Mesendoderm (in vitro differentiated cells): ENCODE results near the gene ARHGAP1.

Experiments used
- DNase-seq: peaks from one replicate; pipeline ENCODE4 v3.0.0; 2013
- H2AK5ac ChIP-seq: 2 replicates; pipeline ENCODE4 v1.6.1; 2013; ENCODE audit warnings: low read length, inconsistent platforms
- H2BK120ac ChIP-seq: 2 replicates; pipeline ENCODE4 v1.6.1; 2013; ENCODE audit warnings: low read depth, mild to moderate bottlenecking, low read length, moderate library complexity, mixed read lengths
- H2BK15ac ChIP-seq: replicated peaks from 2 replicates; pipeline ENCODE4 v1.6.1; 2013; ENCODE audit warnings: low read depth, mild to moderate bottlenecking, moderate library complexity
- H2BK5ac ChIP-seq: 2 replicates; pipeline ENCODE4 v1.6.1; 2013; ENCODE audit warnings: low read length, inconsistent platforms
- H3K18ac ChIP-seq: 2 replicates; pipeline ENCODE4 v1.6.1; 2013; ENCODE audit warnings: mild to moderate bottlenecking, low read length, mixed read lengths
- H3K23ac ChIP-seq: one replicate; pipeline ENCODE4 v1.6.1; 2013; ENCODE audit warnings: low read length
- H3K27ac ChIP-seq: 2 replicates; pipeline ENCODE4 v1.5.1; 2013; ENCODE audit warnings: low read depth, mild to moderate bottlenecking, inconsistent platforms, low read length, moderate library complexity
- H3K27me3 ChIP-seq: 2 replicates; pipeline ENCODE4 v1.6.1; 2013; ENCODE audit warnings: low read length, control low read depth, mild to moderate bottlenecking, inconsistent platforms; ENCODE audit not compliant: insufficient read depth, poor library complexity
- H3K36me3 ChIP-seq: 2 replicates; pipeline ENCODE4 v1.6.1; 2013; ENCODE audit warnings: low read length, inconsistent platforms; ENCODE audit not compliant: control insufficient read depth, insufficient read depth
- H3K4ac ChIP-seq: one replicate; pipeline ENCODE4 v1.6.1; 2013; ENCODE audit warnings: low read depth, mild to moderate bottlenecking, low read length, moderate library complexity
- H3K4me1 ChIP-seq: 2 replicates; pipeline ENCODE4 v1.6.1; 2013; ENCODE audit warnings: low read depth, low read length, inconsistent platforms; ENCODE audit not compliant: control insufficient read depth
- H3K4me2 ChIP-seq: 2 replicates; pipeline ENCODE4 v1.6.1; 2013; ENCODE audit warnings: low read length
- H3K4me3 ChIP-seq: 2 replicates; pipeline ENCODE4 v1.5.1; 2013; ENCODE audit warnings: mild to moderate bottlenecking, low read length
- H3K56ac ChIP-seq: one replicate; pipeline ENCODE4 v1.6.1; 2013; ENCODE audit warnings: low read length
- H3K79me1 ChIP-seq: 2 replicates; pipeline ENCODE4 v1.6.1; 2013; ENCODE audit warnings: low read length, inconsistent platforms
- H3K79me2 ChIP-seq: 2 replicates; pipeline ENCODE4 v1.6.1; 2013; ENCODE audit warnings: mild to moderate bottlenecking, low read length; ENCODE audit not compliant: control insufficient read depth, insufficient read depth
- H3K9ac ChIP-seq: 2 replicates; pipeline ENCODE4 v1.6.1; 2013; ENCODE audit warnings: low read length, inconsistent platforms
- H4K5ac ChIP-seq: one replicate; pipeline ENCODE4 v1.6.1; 2013; ENCODE audit warnings: low read length
- H4K8ac ChIP-seq: one replicate; pipeline ENCODE4 v1.6.1; 2013; ENCODE audit warnings: low read depth, mild to moderate bottlenecking, control low read depth, low read length, moderate library complexity
- WGBS: extraction: QIAGEN DNeasy Blood & Tissue Kit; methylation state at CpG from one replicate; pipeline ENCODE4 v1.1.7; 2013; ENCODE audit warnings: low lambda C conversion rate, missing lambda C conversion rate; ENCODE audit not compliant: insufficient coverage; ENCODE audit errors: extremely low coverage; 5-methylcytosine and 5-hydroxymethylcytosine counted together

The ARHGAP1 gene

DNA sequence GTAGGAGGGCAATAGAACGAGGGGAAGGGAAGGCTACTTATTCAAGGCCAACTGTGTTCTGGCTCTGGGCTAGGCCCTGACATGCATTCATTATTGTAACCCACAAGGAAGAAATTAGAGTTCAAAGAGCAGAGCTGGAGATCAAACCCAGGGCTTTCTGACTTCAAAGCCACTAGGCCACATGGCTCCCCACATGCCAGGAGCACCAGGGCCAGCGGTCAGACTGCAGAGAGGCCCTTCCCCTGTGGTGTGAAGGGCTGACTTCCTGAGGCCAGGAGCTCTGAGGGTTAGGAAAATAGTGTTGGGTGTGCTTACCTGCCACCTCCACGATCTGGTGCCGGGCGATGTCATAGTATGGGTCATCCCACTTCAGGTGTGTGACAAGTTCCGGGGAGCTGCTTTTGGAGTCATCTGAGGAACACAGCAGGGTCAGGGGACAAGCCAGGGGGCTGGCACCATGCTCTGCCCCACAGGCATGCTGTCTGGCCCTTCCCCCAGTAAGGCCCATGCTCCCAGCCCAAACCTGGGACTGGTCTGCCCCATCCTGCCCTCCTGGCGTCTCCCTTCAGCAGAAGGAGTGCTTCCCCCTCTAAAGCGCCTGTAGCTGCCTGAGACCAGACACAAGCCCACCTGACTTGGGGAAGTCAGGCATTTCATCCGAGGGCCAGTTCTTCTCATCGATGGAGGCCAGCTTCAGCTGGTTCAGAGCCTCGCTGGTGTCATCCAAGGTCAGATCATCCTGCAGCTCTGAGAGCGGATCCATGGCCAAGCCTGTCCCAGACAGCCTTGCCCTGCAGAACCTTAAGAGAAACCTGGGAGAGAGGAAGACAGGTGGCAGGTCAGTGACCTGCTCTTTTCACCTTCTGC, 4.8 kb downstream of the ARHGAP1 start:
- Histone ChIP-seq H4K5ac (no peak overlapping the region), H3K4me2 (no peak overlapping the region), H3K27me3 (no peaks in the 10 kb centered on the region), H3K4me1 (no peaks in the 10 kb centered on the region), H3K18ac (no peak overlapping the region), H2BK120ac (no peak overlapping the region), H2BK5ac (no peak overlapping the region), H4K8ac (no peak overlapping the region), H3K56ac (no peak overlapping the region), H2BK15ac (no peak overlapping the region), H3K27ac (no peak overlapping the region), H3K4me3 (no peak overlapping the region), H3K4ac (no peak overlapping the region), H3K9ac (no peak overlapping the region), H3K79me1 (peaks cover 3% of the 10 kb centered on the region), H3K79me2 (no peaks in the 10 kb centered on the region), H3K23ac (no peak overlapping the region), H3K36me3 (peaks cover 5% of the 10 kb centered on the region), H2AK5ac (no peak overlapping the region)
- WGBS, result no CpG with 5 or more reads among the region's 12 CpGs
- no peak for DNase-seq

DNA sequence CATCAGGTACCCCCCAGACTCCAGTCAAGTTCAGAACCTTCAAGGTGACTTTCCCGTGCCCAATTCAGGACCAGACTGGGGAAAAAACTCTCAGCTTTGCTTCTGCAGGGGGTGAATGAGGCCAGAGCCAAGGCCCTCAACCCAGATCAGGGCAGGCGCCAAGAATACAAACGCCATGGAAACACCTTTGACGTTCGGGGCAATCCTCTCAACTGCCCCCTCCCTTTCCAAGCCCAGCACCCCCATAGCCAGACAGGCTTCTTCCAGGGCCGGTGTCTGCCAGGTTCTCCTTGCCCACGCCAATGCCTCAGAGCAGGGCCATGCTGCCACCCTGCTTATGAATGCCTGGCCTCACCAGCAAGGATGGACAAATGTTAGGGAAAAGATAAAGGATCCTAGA, 5.8 kb downstream of the ARHGAP1 start:
- H2BK5ac ChIP-seq, result no peak overlapping the region
- no peak overlapping the region for H2AK5ac ChIP-seq
- no peaks in the 10 kb centered on the region for H3K4me1 ChIP-seq
- H2BK15ac ChIP-seq, result no peak overlapping the region
- H3K27ac ChIP-seq, result no peak overlapping the region
- no peak overlapping the region for H3K9ac ChIP-seq
- DNase-seq, result no peak
- H3K36me3 ChIP-seq, result peaks cover 5% of the 10 kb centered on the region
- peaks cover 3% of the 10 kb centered on the region for H3K79me1 ChIP-seq
- no CpG with 5 or more reads among the region's 7 CpGs for WGBS
- no peak overlapping the region for H3K23ac ChIP-seq
- no peak overlapping the region for H4K8ac ChIP-seq
- no peak overlapping the region for H3K4me2 ChIP-seq
- no peak overlapping the region for H3K4ac ChIP-seq
- H3K79me2 ChIP-seq, result no peaks in the 10 kb centered on the region
- no peak overlapping the region for H4K5ac ChIP-seq
- H3K56ac ChIP-seq, result no peak overlapping the region
- no peak overlapping the region for H2BK120ac ChIP-seq
- no peak overlapping the region for H3K4me3 ChIP-seq
- H3K27me3 ChIP-seq, result no peaks in the 10 kb centered on the region
- H3K18ac ChIP-seq, result no peak overlapping the region

- Histone ChIP-seq H3K27ac (no peak overlapping the region), H4K5ac (no peak overlapping the region), H3K4me1 (no peaks in the 10 kb centered on the region), H2BK5ac (no peak overlapping the region), H2AK5ac (no peak overlapping the region), H3K4me3 (no peak overlapping the region), H3K79me2 (no peaks in the 10 kb centered on the region), H3K4me2 (no peak overlapping the region), H3K56ac (no peak overlapping the region), H3K79me1 (peaks cover 3% of the 10 kb centered on the region), H2BK15ac (no peak overlapping the region), H3K18ac (no peak overlapping the region), H3K23ac (no peak overlapping the region), H3K9ac (no peak overlapping the region), H3K36me3 (peaks cover 6% of the 10 kb centered on the region), H4K8ac (no peak overlapping the region), H2BK120ac (no peak overlapping the region), H3K27me3 (no peaks in the 10 kb centered on the region), H3K4ac (no peak overlapping the region)
- no peak for DNase-seq
- no CpG with 5 or more reads among the region's 6 CpGs for WGBS
These were observed 6.3 kb downstream of the ARHGAP1 start for GRCh38 chr11:46694072-46694471.

GRCh38 chr11:46693597-46694012, 6.8 kb downstream of the ARHGAP1 start:
- peaks cover 7% of the 10 kb centered on the region for H3K36me3 ChIP-seq
- no peak overlapping the region for H3K4me2 ChIP-seq
- no peak overlapping the region for H2BK120ac ChIP-seq
- no peaks in the 10 kb centered on the region for H3K79me2 ChIP-seq
- no peak overlapping the region for H3K4me3 ChIP-seq
- no peak overlapping the region for H3K4ac ChIP-seq
- H2BK5ac ChIP-seq, result no peak overlapping the region
- no peak overlapping the region for H4K8ac ChIP-seq
- no peak overlapping the region for H2AK5ac ChIP-seq
- no CpG with 5 or more reads among the region's 2 CpGs for WGBS
- H2BK15ac ChIP-seq, result no peak overlapping the region
- H3K23ac ChIP-seq, result no peak overlapping the region
- H3K79me1 ChIP-seq, result peaks cover 1% of the 10 kb centered on the region
- no peak overlapping the region for H3K27ac ChIP-seq
- no peak for DNase-seq
- H3K9ac ChIP-seq, result no peak overlapping the region
- H3K18ac ChIP-seq, result no peak overlapping the region
- H3K27me3 ChIP-seq, result no peaks in the 10 kb centered on the region
- no peak overlapping the region for H4K5ac ChIP-seq
- no peaks in the 10 kb centered on the region for H3K4me1 ChIP-seq
- H3K56ac ChIP-seq, result no peak overlapping the region

- H4K5ac ChIP-seq, result no peak overlapping the region
- H3K23ac ChIP-seq, result no peak overlapping the region
- no peaks in the 10 kb centered on the region for H3K79me2 ChIP-seq
- H2BK120ac ChIP-seq, result no peak overlapping the region
- H3K27ac ChIP-seq, result no peak overlapping the region
- no peaks in the 10 kb centered on the region for H3K4me1 ChIP-seq
- WGBS, result no CpG with 5 or more reads among the region's 4 CpGs
- H2AK5ac ChIP-seq, result no peak overlapping the region
- no peak overlapping the region for H3K9ac ChIP-seq
- H2BK5ac ChIP-seq, result no peak overlapping the region
- H2BK15ac ChIP-seq, result no peak overlapping the region
- H3K27me3 ChIP-seq, result no peaks in the 10 kb centered on the region
- DNase-seq, result no peak
- no peak overlapping the region for H4K8ac ChIP-seq
- no peak overlapping the region for H3K18ac ChIP-seq
- no peak overlapping the region for H3K4me2 ChIP-seq
- H3K79me1 ChIP-seq, result no peaks in the 10 kb centered on the region
- H3K56ac ChIP-seq, result no peak overlapping the region
- no peak overlapping the region for H3K4ac ChIP-seq
- no peak overlapping the region for H3K4me3 ChIP-seq
- peaks cover 7% of the 10 kb centered on the region for H3K36me3 ChIP-seq
These were observed 8.0 kb downstream of the ARHGAP1 start for GRCh38 chr11:46692450-46692849.

DNA sequence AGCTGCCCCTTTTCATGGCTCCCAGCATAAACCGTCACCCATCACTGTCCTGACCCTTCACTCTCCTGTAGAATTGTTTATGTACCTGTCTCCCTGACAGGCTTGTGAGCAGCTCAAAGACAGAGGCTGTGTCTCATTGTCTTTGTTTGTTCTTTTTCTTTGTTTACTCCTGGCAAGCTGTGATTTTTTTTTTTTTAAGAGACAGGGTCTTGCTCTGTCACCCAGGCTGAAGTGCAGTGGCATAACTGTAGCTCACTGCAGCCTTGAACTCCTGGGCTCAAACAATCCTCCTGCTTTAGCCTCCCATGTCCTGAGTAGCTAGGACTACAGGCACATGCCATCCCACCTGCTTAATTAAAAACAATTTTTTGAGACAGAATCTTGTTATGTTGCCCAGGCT, 9.7 kb downstream of the ARHGAP1 start:
- no peak overlapping the region for H3K4me2 ChIP-seq
- no peak overlapping the region for H2BK15ac ChIP-seq
- H3K18ac ChIP-seq, result no peak overlapping the region
- peaks cover 7% of the 10 kb centered on the region for H3K36me3 ChIP-seq
- H3K27me3 ChIP-seq, result no peaks in the 10 kb centered on the region
- no peak overlapping the region for H3K56ac ChIP-seq
- H2AK5ac ChIP-seq, result no peak overlapping the region
- no peak overlapping the region for H4K5ac ChIP-seq
- no peak overlapping the region for H3K23ac ChIP-seq
- no peaks in the 10 kb centered on the region for H3K79me1 ChIP-seq
- no peak for DNase-seq
- H2BK120ac ChIP-seq, result no peak overlapping the region
- no peak overlapping the region for H3K9ac ChIP-seq
- no peak overlapping the region for H3K4ac ChIP-seq
- H4K8ac ChIP-seq, result no peak overlapping the region
- WGBS, result no CpG with 5 or more reads among the region's 1 CpG
- no peak overlapping the region for H3K4me3 ChIP-seq
- no peaks in the 10 kb centered on the region for H3K79me2 ChIP-seq
- no peaks in the 10 kb centered on the region for H3K4me1 ChIP-seq
- H3K27ac ChIP-seq, result no peak overlapping the region
- no peak overlapping the region for H2BK5ac ChIP-seq
